SK-N-MC (cell line): Measurements from ENCODE around the gene LY86.

Experiments used
- EZH2 ChIP-seq: fragments of 200-600 bp; sonication (generic); IDR thresholded peaks from one replicate; pipeline ENCODE4 v1.6.1; 2017; ENCODE audit warnings: antibody characterized with exemption
- POLR2AphosphoS5 ChIP-seq: IDR thresholded peaks from 2 replicates; pipeline ENCODE4 v1.6.1; 2012; ENCODE audit warnings: mild to moderate bottlenecking, low read depth, low read length, borderline replicate concordance

- TF ChIP-seq POLR2AphosphoS5 (no peak), EZH2 (no peak)
Measured at GRCh38 chr6:6649824-6650349, 61.4 kb downstream of the LY86 start.
